Lung (tissue), 16 donors: Measurements from ENCODE around the gene UFL1. TPM values are rescaled to one million over a fixed set of nuclear protein-coding genes. Genes with fewer than 3 reads are reported as not detected.
"Not testable (repeated sequence)": the region's sequence is repeated elsewhere in the genome, so short reads cannot be mapped to it uniquely, and the experiment has no call there.

Experiments
- ATAC-seq: fragments of 200-7000 bp; cut with Tn5 transposase; one replicate; pipeline ENCODE4 v1.9.1; 2020; ENCODE audit warnings: moderate number of reproducible peaks; ENCODE audit not compliant: insufficient read depth, low FRiP score
- DNase-seq, 3 donors: peaks; one replicate each; pipeline ENCODE4 v3.0.0-alpha.2; 2013 to 2017
- H3K27ac ChIP-seq, 2 donors: one replicate each; pipeline ENCODE4 v1.5.1; 2013; ENCODE audit warnings: mild to moderate bottlenecking in 2 of 2, moderate library complexity in 2 of 2, control low read depth in 1 of 2, inconsistent platforms in 1 of 2, low read depth in 1 of 2, low read length in 1 of 2
- H3K27me3 ChIP-seq, 3 donors: one replicate each; pipeline ENCODE4 v1.5.1; 2013; ENCODE audit warnings: low read length in 2 of 3; ENCODE audit not compliant: control insufficient read depth in 3 of 3, insufficient read depth in 3 of 3
- H3K36me3 ChIP-seq, 4 donors: one replicate each; pipeline ENCODE4 v1.5.1; 2013; ENCODE audit warnings: low read length in 4 of 4, mild to moderate bottlenecking in 1 of 4, moderate library complexity in 1 of 4; ENCODE audit not compliant: control insufficient read depth in 4 of 4, insufficient read depth in 4 of 4
- H3K4me1 ChIP-seq, 5 donors: one replicate each; pipeline ENCODE4 v1.5.1; 2013; ENCODE audit warnings: low read length in 5 of 5, mild to moderate bottlenecking in 2 of 5, moderate library complexity in 1 of 5; ENCODE audit not compliant: control insufficient read depth in 5 of 5, insufficient read depth in 5 of 5
- H3K4me3 ChIP-seq: one replicate; pipeline ENCODE4 v1.5.1; 2013; ENCODE audit warnings: mild to moderate bottlenecking, control low read depth, moderate library complexity
- H3K9ac ChIP-seq, 2 donors: one replicate each; pipeline ENCODE4 v1.5.1; 2013; ENCODE audit warnings: low read length in 2 of 2, control low read depth in 1 of 2; ENCODE audit not compliant: insufficient read depth in 1 of 2
- H3K9me3 ChIP-seq, 4 donors: one replicate each; pipeline ENCODE4 v1.5.1; 2013; ENCODE audit warnings: low read length in 3 of 4, mild to moderate bottlenecking in 1 of 4, moderate library complexity in 1 of 4; ENCODE audit not compliant: control insufficient read depth in 4 of 4, insufficient read depth in 3 of 4
- WGBS, 2 donors: extraction: QIAGEN DNeasy Blood & Tissue Kit; methylation state at CpG; one replicate each; pipeline ENCODE4 v1.1.7; 2013; 5-methylcytosine and 5-hydroxymethylcytosine counted together
- long read RNA-seq, 5 donors: transcript quantifications; one replicate each; lab custom pipeline, GENCODE V29; 2026
- polyA plus RNA-seq, 2 donors: library from polyadenylated mRNA; stranded (reverse); fragments of 200-250 nt; gene quantifications; one replicate each; pipeline ENCODE4 v1.2.1, GENCODE V29; 2013
- total RNA-seq, 2 donors: library from RNA; depleted of rRNA in 1 of 2; stranded (reverse); fragments of >200 nt in 1 of 2; gene quantifications; one replicate each; pipeline ENCODE4 v1.2.1, GENCODE V29; 2014 to 2021
- TF ChIP-seq, protein P1 (sequence below): IDR thresholded peaks from 2 replicates; pipeline ENCODE4 v1.5.1; 2012; ENCODE audit warnings: mild to moderate bottlenecking; ENCODE audit errors: control extremely low read depth, extremely low read depth
- donor health status: control.
- donor health status: control.
- donor health status: Bipolar disorder and iron deficiency.
- donor health status: healthy.
- donor health status: DM: yes; HTN: yes; CAD: no.

The UFL1 gene
- 10 to 100 TPM; 22.3 to 33.7 TPM for total RNA-seq
- 10 to 100 TPM; 12.7 to 13.7 TPM for polyA plus RNA-seq
- long read RNA-seq, donor 1, full-length matches to known transcripts = 3 of 3 reads
- long read RNA-seq, donor 1, partial matches to known transcripts = 0 of 3 reads
- long read RNA-seq, donor 1, other reads (novel, unspliced or antisense) = 0 of 3 reads
- long read RNA-seq, donor 2, partial matches to known transcripts = 6 of 6 reads
- long read RNA-seq, donor 2, other reads (novel, unspliced or antisense) = 0 of 6 reads
- long read RNA-seq, donor 3 = 0 reads
- long read RNA-seq, donor 4 = 0 reads
- long read RNA-seq, donor 5, full-length matches to known transcripts = 2 of 8 reads
- long read RNA-seq, donor 5, partial matches to known transcripts = 6 of 8 reads
- long read RNA-seq, donor 5, other reads (novel, unspliced or antisense) = 0 of 8 reads

- DNase-seq (peak; percentile 95 to 98 (median 96)), ATAC-seq (peak; percentile 99)
- 0% methylated on average over 55 to 63 of the region's 63 CpGs for WGBS, 2 donors
- H3K36me3 ChIP-seq = peaks cover 2 to 15% (median 5%) of the 10 kb centered on the region in 4 donors
- no peaks in the 10 kb centered on the region for H3K27me3 ChIP-seq
- H3K9ac ChIP-seq = peak within 1 kb of the TSS; percentile 95 to 97
- peak within 1 kb of the TSS; percentile 92 to 97 for H3K27ac ChIP-seq
- TF ChIP-seq, protein P1, sequence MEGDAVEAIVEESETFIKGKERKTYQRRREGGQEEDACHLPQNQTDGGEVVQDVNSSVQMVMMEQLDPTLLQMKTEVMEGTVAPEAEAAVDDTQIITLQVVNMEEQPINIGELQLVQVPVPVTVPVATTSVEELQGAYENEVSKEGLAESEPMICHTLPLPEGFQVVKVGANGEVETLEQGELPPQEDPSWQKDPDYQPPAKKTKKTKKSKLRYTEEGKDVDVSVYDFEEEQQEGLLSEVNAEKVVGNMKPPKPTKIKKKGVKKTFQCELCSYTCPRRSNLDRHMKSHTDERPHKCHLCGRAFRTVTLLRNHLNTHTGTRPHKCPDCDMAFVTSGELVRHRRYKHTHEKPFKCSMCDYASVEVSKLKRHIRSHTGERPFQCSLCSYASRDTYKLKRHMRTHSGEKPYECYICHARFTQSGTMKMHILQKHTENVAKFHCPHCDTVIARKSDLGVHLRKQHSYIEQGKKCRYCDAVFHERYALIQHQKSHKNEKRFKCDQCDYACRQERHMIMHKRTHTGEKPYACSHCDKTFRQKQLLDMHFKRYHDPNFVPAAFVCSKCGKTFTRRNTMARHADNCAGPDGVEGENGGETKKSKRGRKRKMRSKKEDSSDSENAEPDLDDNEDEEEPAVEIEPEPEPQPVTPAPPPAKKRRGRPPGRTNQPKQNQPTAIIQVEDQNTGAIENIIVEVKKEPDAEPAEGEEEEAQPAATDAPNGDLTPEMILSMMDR = no peak
- peaks cover 0 to 19% (median 0%) of the 10 kb centered on the region in 5 donors for H3K4me1 ChIP-seq
- H3K4me3 ChIP-seq = peak within 1 kb of the TSS; percentile 88
- H3K9me3 ChIP-seq = no peaks in the 10 kb centered on the region
Observed at GRCh38 chr6:96521644-96522464, at the start of gene UFL1. UFL1 (plus strand) TSS chr6:96521806; CDS start chr6:96521874, 68 bp downstream.

GRCh38 chr6:96472291-96472690 is 49.3 kb upstream of the UFL1 start:
- not testable (repeated sequence) for H3K4me3 ChIP-seq, H3K36me3 ChIP-seq, DNase-seq, ATAC-seq, H3K9me3 ChIP-seq, H3K27ac ChIP-seq, H3K27me3 ChIP-seq, H3K9ac ChIP-seq, H3K4me1 ChIP-seq
- WGBS, 2 donors = 53 to 64% methylated on average over 2 of the region's 2 CpGs

- no peak overlapping the region for H3K4me3 ChIP-seq
- TF ChIP-seq, protein P1 = no peak
- ATAC-seq = no peak
- H3K27me3 ChIP-seq = no peaks in the 10 kb centered on the region
- DNase-seq = no peak
- no peak overlapping the region for H3K27ac ChIP-seq
- 87 to 94% methylated on average over 5 of the region's 5 CpGs for WGBS, 2 donors
- H3K36me3 ChIP-seq = no peaks in the 10 kb centered on the region
- peaks cover 0 to 16% (median 9%) of the 10 kb centered on the region in 4 donors for H3K9me3 ChIP-seq
- H3K4me1 ChIP-seq = no peaks in the 10 kb centered on the region
- H3K9ac ChIP-seq = no peak overlapping the region
Observed at GRCh38 chr6:96478695-96479094, 42.9 kb upstream of the UFL1 start.

- Histone ChIP-seq H3K36me3 (no peaks in the 10 kb centered on the region), H3K27ac (no peak overlapping the region), H3K9ac (no peak overlapping the region), H3K4me1 (no peaks in the 10 kb centered on the region), H3K9me3 (peaks cover 0 to 11% (median 6%) of the 10 kb centered on the region in 4 donors), H3K27me3 (no peaks in the 10 kb centered on the region), H3K4me3 (no peak overlapping the region)
- DNase-seq = no peak
- TF ChIP-seq, protein P1 = no peak
- 95 to 98% methylated on average over 2 of the region's 2 CpGs for WGBS, 2 donors
- no peak for ATAC-seq
Observed at GRCh38 chr6:96491926-96492325, 29.7 kb upstream of the UFL1 start.
